IMR-90 (cell line): ENCODE measurements around the gene TCF7L1. TPM values are rescaled to one million over a fixed set of nuclear protein-coding genes. Genes with fewer than 3 reads are reported as not detected.

ENCODE experiments used
- ATAC-seq: fragments of 200-7000 bp; cut with Tn5 transposase; 2 replicates; pipeline ENCODE4 v1.9.1; 2020; ENCODE audit warnings: low read depth, mild to moderate bottlenecking, moderate library complexity
- BruUV-seq: library from RNA; stranded (reverse); fragments of 400-500 nt; replicated peaks from 2 replicates; lab custom pipeline; 2021; lab: Mats Ljungman, UMichigan
- CTCF ChIA-PET: fragments of 300-600 bp; formaldehyde crosslinking; extraction: SDS; loops from one replicate; lab custom pipeline; 2021; ENCODE audit warnings: antibody characterized with exemption; lab: Yijun Ruan, JAX
- POLR2A ChIA-PET: fragments of 300-600 bp; sonication (Branson Sonifier 250); formaldehyde crosslinking; loops from one replicate; lab custom pipeline; 2022; ENCODE audit warnings: antibody characterized with exemption; ENCODE audit not compliant: unreplicated experiment; lab: Charles Lee
- DNase-seq: peaks from one replicate; pipeline ENCODE4 v3.0.0; 2013
- H2AFZ ChIP-seq: replicated peaks from 2 replicates; pipeline ENCODE3; 2013; ENCODE audit warnings: low read length, mild to moderate bottlenecking; ENCODE audit not compliant: poor library complexity
- H2AK5ac ChIP-seq: 2 replicates; pipeline ENCODE4 v1.6.1; 2013; ENCODE audit warnings: low read depth, low read length, inconsistent platforms
- H2AK9ac ChIP-seq: replicated peaks from 2 replicates; pipeline ENCODE3; 2013; ENCODE audit warnings: mild to moderate bottlenecking, low read depth, low read length, moderate library complexity; ENCODE audit not compliant: poor library complexity
- H2BK120ac ChIP-seq: 2 replicates; pipeline ENCODE4 v1.6.1; 2013; ENCODE audit warnings: low read depth, low read length, inconsistent platforms
- H2BK15ac ChIP-seq: 3 replicates; pipeline ENCODE4 v1.6.1; 2013; ENCODE audit warnings: low read depth, low read length, inconsistent platforms
- H2BK20ac ChIP-seq: 2 replicates; pipeline ENCODE4 v1.6.1; 2013; ENCODE audit warnings: low read depth, mild to moderate bottlenecking, inconsistent platforms, low read length, moderate library complexity
- H2BK5ac ChIP-seq: 2 replicates; pipeline ENCODE4 v1.6.1; 2013; ENCODE audit warnings: mild to moderate bottlenecking, low read depth, low read length, inconsistent platforms; ENCODE audit not compliant: poor library complexity, severe bottlenecking
- H3K14ac ChIP-seq: replicated peaks from 2 replicates; pipeline ENCODE4 v1.6.1; 2013; ENCODE audit warnings: low read depth, low read length, inconsistent platforms
- H3K18ac ChIP-seq: 2 replicates; pipeline ENCODE4 v1.6.1; 2013; ENCODE audit warnings: low read depth, low read length, control low read depth
- H3K23ac ChIP-seq: 2 replicates; pipeline ENCODE4 v1.6.1; 2013; ENCODE audit warnings: low read depth, low read length, inconsistent platforms
- H3K27ac ChIP-seq: 2 replicates; pipeline ENCODE4 v1.5.1; 2013; ENCODE audit warnings: mild to moderate bottlenecking, control low read depth, low read length; ENCODE audit not compliant: insufficient read depth
- H3K27me3 ChIP-seq: 2 replicates; pipeline ENCODE4 v1.6.1; 2013; ENCODE audit warnings: low read length; ENCODE audit not compliant: control insufficient read depth, insufficient read depth
- H3K36me3 ChIP-seq: 2 replicates; pipeline ENCODE4 v1.6.1; 2013; ENCODE audit warnings: low read length, mixed read lengths; ENCODE audit not compliant: control insufficient read depth, insufficient read depth
- H3K4ac ChIP-seq: 2 replicates; pipeline ENCODE4 v1.6.1; 2013; ENCODE audit warnings: low read depth, low read length, inconsistent platforms
- H3K4me1 ChIP-seq: 2 replicates; pipeline ENCODE4 v1.6.1; 2013; ENCODE audit warnings: low read length, mixed read lengths; ENCODE audit not compliant: control insufficient read depth, insufficient read depth
- H3K4me2 ChIP-seq: 2 replicates; pipeline ENCODE4 v1.6.1; 2013; ENCODE audit warnings: low read depth, mild to moderate bottlenecking, control low read depth, low read length, moderate library complexity
- H3K4me3 ChIP-seq: 2 replicates; pipeline ENCODE4 v1.5.1; 2013; ENCODE audit warnings: low read depth, mild to moderate bottlenecking, control low read depth, low read length, moderate library complexity; ENCODE audit not compliant: insufficient read depth
- H3K56ac ChIP-seq: 2 replicates; pipeline ENCODE4 v1.6.1; 2013; ENCODE audit warnings: low read length, inconsistent platforms; ENCODE audit not compliant: insufficient read depth; ENCODE audit errors: extremely low read depth
- H3K79me1 ChIP-seq, 2 experiments: 2 replicates each; pipeline ENCODE4 v1.6.1; 2013; ENCODE audit warnings: low read length in 2 of 2, inconsistent platforms in 1 of 2, low read depth in 1 of 2
- H3K9ac ChIP-seq: 2 replicates; pipeline ENCODE4 v1.6.1; 2013; ENCODE audit warnings: low read depth, low read length, control low read depth
- H3K9me1 ChIP-seq: 2 replicates; pipeline ENCODE4 v1.6.1; 2013; ENCODE audit warnings: low read length, inconsistent platforms; ENCODE audit not compliant: insufficient read depth
- H3K9me3 ChIP-seq: 2 replicates; pipeline ENCODE4 v1.6.1; 2013; ENCODE audit warnings: low read length; ENCODE audit not compliant: control insufficient read depth, insufficient read depth
- H4K20me1 ChIP-seq: 2 replicates; pipeline ENCODE4 v1.6.1; 2013; ENCODE audit warnings: low read length, inconsistent platforms; ENCODE audit not compliant: insufficient read depth
- H4K5ac ChIP-seq: 2 replicates; pipeline ENCODE4 v1.6.1; 2013; ENCODE audit warnings: mild to moderate bottlenecking, low read depth, low read length, control low read depth
- H4K8ac ChIP-seq, 2 experiments: 2 replicates each; pipeline ENCODE4 v1.6.1; 2013; ENCODE audit warnings: low read depth in 2 of 2, low read length in 2 of 2, control low read depth in 1 of 2, inconsistent platforms in 1 of 2
- H4K91ac ChIP-seq: 2 replicates; pipeline ENCODE4 v1.6.1; 2013; ENCODE audit warnings: low read depth, low read length, inconsistent platforms; ENCODE audit not compliant: insufficient read depth
- BHLHE40 ChIP-seq: fragments of 150-350 bp; IDR thresholded peaks from 2 replicates; pipeline ENCODE4 v1.6.1; 2016; ENCODE audit warnings: mild to moderate bottlenecking, low read depth, low read length
- CEBPB ChIP-seq: IDR thresholded peaks from 2 replicates; pipeline ENCODE4 v1.6.1; 2012; ENCODE audit warnings: low read depth, low read length, improper control_type of control experiment
- CHD1 ChIP-seq: IDR thresholded peaks from 2 replicates; pipeline ENCODE4 v1.6.1; 2012; ENCODE audit warnings: low read depth, low read length, improper control_type of control experiment
- CTCF ChIP-seq: conservative IDR thresholded peaks from 2 replicates; pipeline ENCODE4 v1.5.1; 2012; ENCODE audit warnings: mild to moderate bottlenecking, low read depth, low read length, improper control_type of control experiment
- ELK1 ChIP-seq: fragments of 150-350 bp; IDR thresholded peaks from 2 replicates; pipeline ENCODE4 v1.6.1; 2016; ENCODE audit warnings: low read depth, mild to moderate bottlenecking, low read length, moderate library complexity, borderline replicate concordance
- FOS ChIP-seq: fragments of 150-350 bp; IDR thresholded peaks from 2 replicates; pipeline ENCODE4 v1.6.1; 2016; ENCODE audit warnings: low read depth, low read length
- MAFK ChIP-seq: IDR thresholded peaks from 2 replicates; pipeline ENCODE4 v1.6.1; 2012; ENCODE audit warnings: low read depth, low read length, improper control_type of control experiment
- MAZ ChIP-seq: IDR thresholded peaks from 2 replicates; pipeline ENCODE4 v1.6.1; 2012; ENCODE audit warnings: low read depth, mild to moderate bottlenecking, low read length, improper control_type of control experiment, moderate library complexity, borderline replicate concordance
- MXI1 ChIP-seq: IDR thresholded peaks from 2 replicates; pipeline ENCODE4 v1.6.1; 2012; ENCODE audit warnings: low read depth, mild to moderate bottlenecking, low read length, moderate library complexity, borderline replicate concordance
- NFE2L2 ChIP-seq: fragments of 150-350 bp; IDR thresholded peaks from 2 replicates; pipeline ENCODE4 v1.6.1; 2016; ENCODE audit warnings: low read depth, mild to moderate bottlenecking, low read length
- POLR2A ChIP-seq: IDR thresholded peaks from 2 replicates; pipeline ENCODE4 v1.6.1; 2012; ENCODE audit warnings: mild to moderate bottlenecking, low read depth, low read length
- RAD21 ChIP-seq: IDR thresholded peaks from 2 replicates; pipeline ENCODE4 v1.6.1; 2012; ENCODE audit warnings: low read length, improper control_type of control experiment
- RCOR1 ChIP-seq: IDR thresholded peaks from 2 replicates; pipeline ENCODE4 v1.6.1; 2012; ENCODE audit warnings: mild to moderate bottlenecking, low read length, improper control_type of control experiment; ENCODE audit not compliant: insufficient replicate concordance
- RFX5 ChIP-seq: IDR thresholded peaks from 2 replicates; pipeline ENCODE4 v1.8.0; 2012; ENCODE audit warnings: low read depth, mild to moderate bottlenecking, low read length, moderate library complexity
- SMC3 ChIP-seq: fragments of 150-350 bp; IDR thresholded peaks from 2 replicates; pipeline ENCODE4 v1.6.1; 2016; ENCODE audit warnings: low read depth, mild to moderate bottlenecking, antibody characterized with exemption, low read length, moderate library complexity
- USF2 ChIP-seq: fragments of 150-350 bp; IDR thresholded peaks from 2 replicates; pipeline ENCODE4 v1.6.1; 2017; ENCODE audit warnings: mild to moderate bottlenecking, antibody characterized with exemption, low read length, low read depth
- WGBS, 2 experiments: methylation state at CpG; one replicate each; pipeline versions ENCODE4 v1.1.5 to v1.1.7; 2013; ENCODE audit warnings: missing lambda C conversion rate in 2 of 2; ENCODE audit not compliant: insufficient read length in 1 of 2; ENCODE audit errors: extremely low coverage in 2 of 2; 5-methylcytosine and 5-hydroxymethylcytosine counted together
- dilution Hi-C: fragments of 300-500 bp; cut with HindIII; formaldehyde crosslinking; loops from one replicate; pipeline ENCODE4 v1.14.3; 2018; ENCODE audit warnings: low sequenced_read_pairs; ENCODE audit not compliant: unreplicated experiment
- in situ Hi-C: fragments of 300-500 bp; cut with MboI; formaldehyde crosslinking; loops from 3 replicates; pipeline ENCODE4 v1.14.3; 2019; ENCODE audit warnings: low sequenced_read_pairs, inconsistent platforms, mixed read lengths
- intact Hi-C: fragments of 100-400 bp; cut with micrococcal nuclease; formaldehyde crosslinking; loops from 2 replicates; pipeline ENCODE4 v1.10.0; 2022
- polyA plus RNA-seq, 3 experiments: library from polyadenylated mRNA; depleted of rRNA; stranded (reverse); fragments of >200 nt; gene quantifications; 2 replicates each; pipeline ENCODE4 v1.2.3, GENCODE V29; 2012; ENCODE audit warnings: low replicate concordance in 1 of 3
- total RNA-seq: library from RNA; depleted of rRNA; stranded (reverse); fragments of >200 nt; gene quantifications from 2 replicates; pipeline ENCODE4 v1.2.3, GENCODE V29; 2012

TCF7L1 gene
- total and polyA plus RNA-seq, 2 of the 4 experiments (the other 2 are of a cell fraction): 0.72 to 11.1 TPM

- no peak overlapping the region for H2AK5ac ChIP-seq
- H2AFZ ChIP-seq: no peak overlapping the region
- no peaks in the 10 kb centered on the region for H3K27me3 ChIP-seq
- H2BK15ac ChIP-seq: no peak overlapping the region
- H3K4ac ChIP-seq: no peak overlapping the region
- TF ChIP-seq SMC3 (no peak), FOS (no peak), RFX5 (no peak), CTCF (no peak), MAFK (no peak), MAZ (no peak), RAD21 (no peak), MXI1 (no peak), RCOR1 (no peak), CEBPB (no peak), ELK1 (no peak), CHD1 (no peak), USF2 (no peak), BHLHE40 (no peak), POLR2A (no peak), NFE2L2 (no peak)
- H3K79me1 ChIP-seq: no peaks in the 10 kb centered on the region
- BruUV-seq: no TSS peak
- no peak overlapping the region for H3K14ac ChIP-seq
- H3K18ac ChIP-seq: no peak overlapping the region
- no peak for DNase-seq
- H3K4me1 ChIP-seq: no peaks in the 10 kb centered on the region
- in situ Hi-C loops: no loop called here
- no peak overlapping the region for H2BK5ac ChIP-seq
- H4K91ac ChIP-seq: no peak overlapping the region
- intact Hi-C loops: no loop called here
- H4K20me1 ChIP-seq: no peaks in the 10 kb centered on the region
- H3K4me3 ChIP-seq: no peak overlapping the region
- H3K9me1 ChIP-seq: no peaks in the 10 kb centered on the region
- ChIA-PET POLR2A (no interaction called here), CTCF (no interaction called here)
- no peak overlapping the region for H2BK120ac ChIP-seq
- no CpG with 5 or more reads among the region's 1 CpG for WGBS, 2 experiments
- no peak for ATAC-seq
- no peaks in the 10 kb centered on the region for H3K9me3 ChIP-seq
- no peak overlapping the region for H3K9ac ChIP-seq
- H4K5ac ChIP-seq: no peak overlapping the region
- no peak overlapping the region for H3K23ac ChIP-seq
- no peak overlapping the region for H4K8ac ChIP-seq
- dilution Hi-C loops: no loop called here
- no peak overlapping the region for H3K56ac ChIP-seq
- no peak overlapping the region for H3K4me2 ChIP-seq
- no peak overlapping the region for H2AK9ac ChIP-seq
- H2BK20ac ChIP-seq: no peak overlapping the region
- H3K27ac ChIP-seq: no peak overlapping the region
- no peaks in the 10 kb centered on the region for H3K36me3 ChIP-seq
Observed at GRCh38 chr2:85104228-85104627, 29.0 kb upstream of the TCF7L1 start.
